ENCODE results near the gene NFAT5. TPM values are rescaled to one million over a fixed set of nuclear protein-coding genes. Genes with fewer than 3 reads are reported as not detected.
"Not testable (repeated sequence)": the region's sequence is repeated elsewhere in the genome, so short reads cannot be mapped to it uniquely, and the experiment has no call there.

NFAT5 gene
- total and polyA plus RNA-seq, 3 donors from 2014 or later, result 20.5 to 101 (median 72.4) TPM

GRCh38 chr16:69537706-69538080, 28.1 kb upstream of the NFAT5 start:
- no peaks in the 10 kb centered on the region for H3K27me3 ChIP-seq
- H3K9me3 ChIP-seq, result no peaks in the 10 kb centered on the region
- no peaks in the 10 kb centered on the region for H3K36me3 ChIP-seq (ENCODE audit: low read depth, missing control alignments)
- no peak overlapping the region for H3K27ac ChIP-seq
- intact Hi-C loops (cut with DNase I; ENCODE audit: low total_unique reads), result no loop called here
- 73 to 86% methylated on average over 2 of the region's 2 CpGs for WGBS, 2 donors
- TF ChIP-seq POLR2A (IDR thresholded peaks at IDR 0.05) (no peak), CTCF (IDR thresholded peaks at IDR 0.05) (no peak)
- H3K4me3 ChIP-seq, result no peak overlapping the region
- no peak for DNase-seq
- H3K4me1 ChIP-seq, result no peaks in the 10 kb centered on the region

GRCh38 chr16:69538808-69539207, 27.0 kb upstream of the NFAT5 start:
- Histone ChIP-seq H3K27me3 (no peaks in the 10 kb centered on the region), H3K4me3 (no peak overlapping the region), H3K36me3 (ENCODE audit: low read depth, missing control alignments) (no peaks in the 10 kb centered on the region), H3K9me3 (no peaks in the 10 kb centered on the region), H3K27ac (no peak overlapping the region), H3K4me1 (no peaks in the 10 kb centered on the region)
- no peak for TF ChIP-seq CTCF (IDR thresholded peaks at IDR 0.05)
- TF ChIP-seq POLR2A (IDR thresholded peaks at IDR 0.05), result no peak
- intact Hi-C loops (cut with DNase I; ENCODE audit: low total_unique reads), result no loop called here
- DNase-seq, result no peak
- 82 to 95% methylated on average over 1 of the region's 1 CpG for WGBS, 2 donors

- no peak for TF ChIP-seq POLR2A (IDR thresholded peaks at IDR 0.05)
- TF ChIP-seq CTCF (IDR thresholded peaks at IDR 0.05), result no peak
- intact Hi-C loops (cut with DNase I; ENCODE audit: low total_unique reads), result no loop called here
- Histone ChIP-seq H3K36me3 (ENCODE audit: low read depth, missing control alignments) (no peaks in the 10 kb centered on the region), H3K4me3 (no peak overlapping the region), H3K4me1 (no peaks in the 10 kb centered on the region), H3K27ac (no peak overlapping the region), H3K9me3 (no peaks in the 10 kb centered on the region), H3K27me3 (no peaks in the 10 kb centered on the region)
- DNase-seq, result peak; percentile 2
Measured at GRCh38 chr16:69542974-69543373, 22.8 kb upstream of the NFAT5 start.

GRCh38 chr16:69544088-69544487, 21.7 kb upstream of the NFAT5 start:
- Histone ChIP-seq H3K4me1 (no peaks in the 10 kb centered on the region), H3K27me3 (no peaks in the 10 kb centered on the region), H3K9me3 (no peaks in the 10 kb centered on the region), H3K36me3 (ENCODE audit: low read depth, missing control alignments) (no peaks in the 10 kb centered on the region), H3K27ac (no peak overlapping the region), H3K4me3 (no peak overlapping the region)
- DNase-seq, result peak; percentile 4
- TF ChIP-seq CTCF (IDR thresholded peaks at IDR 0.05) (no peak), POLR2A (IDR thresholded peaks at IDR 0.05) (no peak)
- intact Hi-C loops (cut with DNase I; ENCODE audit: low total_unique reads), result no loop called here
- 93% methylated on average over 3 of the region's 3 CpGs for WGBS, 2 donors

- H3K4me1 ChIP-seq; H3K36me3 ChIP-seq (ENCODE audit: low read depth, missing control alignments); intact Hi-C loops (cut with DNase I; ENCODE audit: low total_unique reads); H3K9me3 ChIP-seq; DNase-seq; H3K27ac ChIP-seq; H3K4me3 ChIP-seq; H3K27me3 ChIP-seq: not testable (repeated sequence)
- WGBS, 2 donors, result 91 to 95% methylated on average over 6 of the region's 6 CpGs
Measured at GRCh38 chr16:69546663-69547062, 19.1 kb upstream of the NFAT5 start.

Measured in testis (tissue), 3 donors.